ENCODE data around the gene CFAP210.

GRCh38 chr2:169625781-169626180 lies 68.4 kb downstream of the CFAP210 start:
- no peak for TF ChIP-seq CTCF (IDR thresholded peaks at IDR 0.05; ENCODE audit: low read depth, low read length)
- no peak for TF ChIP-seq EZH2phosphoT487 (IDR thresholded peaks at IDR 0.05; ENCODE audit: low read depth)
